Gastrocnemius medialis (tissue), 4 donors: ENCODE results near the gene RPL19.

ENCODE experiments used
- POLR2A ChIP-seq, 2 donors: fragments of 450-650 bp; IDR thresholded peaks; one replicate each; pipeline ENCODE4 v1.6.1; 2017; ENCODE audit warnings: antibody characterized with exemption in 2 of 2, mild to moderate bottlenecking in 2 of 2, moderate library complexity in 2 of 2
- TF ChIP-seq, protein P1 (sequence below), 5 experiments: fragments of 450-650 bp in 3 of 5; fragments of 200-600 bp in 2 of 5; sonication (generic) in 2 of 5; IDR thresholded peaks in 4 of 5; conservative IDR thresholded peaks in 1 of 5; 1 replicate in 4 of 5; 2 replicates in 1 of 5; pipeline ENCODE4 v1.5.1; 2016 to 2019; ENCODE audit warnings: antibody characterized with exemption in 5 of 5, mild to moderate bottlenecking in 3 of 5, moderate library complexity in 3 of 5

DNA sequence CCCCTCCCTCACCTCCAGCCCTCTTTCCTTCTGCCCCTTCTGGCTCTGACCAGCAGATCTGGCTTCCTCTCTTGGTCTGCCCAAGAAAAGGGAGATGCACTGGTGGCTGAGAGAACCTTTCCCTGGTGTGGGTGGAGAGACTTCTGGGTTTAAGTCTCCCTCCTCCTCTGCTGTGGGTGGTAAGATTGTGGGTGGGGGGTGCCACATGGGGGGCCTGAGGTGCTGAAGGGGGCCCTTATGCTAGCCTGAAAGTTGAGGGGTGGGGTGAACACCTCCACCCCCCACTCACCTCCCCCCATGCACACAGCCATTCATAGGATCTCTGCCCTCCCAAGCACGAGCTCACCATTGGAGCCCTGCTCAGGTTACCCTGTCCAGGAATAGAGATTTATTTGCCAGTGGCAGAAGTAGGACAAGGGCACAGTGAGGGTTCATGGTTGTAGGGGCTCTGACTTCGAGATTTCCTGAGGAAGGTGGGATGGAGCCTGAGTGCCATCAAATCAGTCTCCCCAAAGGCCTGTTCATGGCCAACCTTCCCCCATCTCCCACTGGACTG lies 27.4 kb downstream of the RPL19 start:
- TF ChIP-seq POLR2A (IDR thresholded peaks at IDR 0.05) = no peak
- TF ChIP-seq, protein P1, sequence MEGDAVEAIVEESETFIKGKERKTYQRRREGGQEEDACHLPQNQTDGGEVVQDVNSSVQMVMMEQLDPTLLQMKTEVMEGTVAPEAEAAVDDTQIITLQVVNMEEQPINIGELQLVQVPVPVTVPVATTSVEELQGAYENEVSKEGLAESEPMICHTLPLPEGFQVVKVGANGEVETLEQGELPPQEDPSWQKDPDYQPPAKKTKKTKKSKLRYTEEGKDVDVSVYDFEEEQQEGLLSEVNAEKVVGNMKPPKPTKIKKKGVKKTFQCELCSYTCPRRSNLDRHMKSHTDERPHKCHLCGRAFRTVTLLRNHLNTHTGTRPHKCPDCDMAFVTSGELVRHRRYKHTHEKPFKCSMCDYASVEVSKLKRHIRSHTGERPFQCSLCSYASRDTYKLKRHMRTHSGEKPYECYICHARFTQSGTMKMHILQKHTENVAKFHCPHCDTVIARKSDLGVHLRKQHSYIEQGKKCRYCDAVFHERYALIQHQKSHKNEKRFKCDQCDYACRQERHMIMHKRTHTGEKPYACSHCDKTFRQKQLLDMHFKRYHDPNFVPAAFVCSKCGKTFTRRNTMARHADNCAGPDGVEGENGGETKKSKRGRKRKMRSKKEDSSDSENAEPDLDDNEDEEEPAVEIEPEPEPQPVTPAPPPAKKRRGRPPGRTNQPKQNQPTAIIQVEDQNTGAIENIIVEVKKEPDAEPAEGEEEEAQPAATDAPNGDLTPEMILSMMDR (IDR thresholded peaks at IDR 0.05 in 4 of 5, conservative IDR thresholded peaks at IDR 0.05 in 1 of 5) = no peak
